Fibroblast of pulmonary artery (primary cell): ENCODE measurements around the gene GTSF1L.

Experiments
- DNase-seq: peaks from one replicate; pipeline ENCODE4 v3.0.0-alpha.2; 2010; ENCODE audit warnings: low read depth
- H3K4me3 ChIP-seq: replicated peaks from 2 replicates; pipeline ENCODE4 v1.5.1; 2011; ENCODE audit warnings: low read depth, mild to moderate bottlenecking, control low read depth, low read length, moderate library complexity
- CTCF ChIP-seq: IDR thresholded peaks from 2 replicates; pipeline ENCODE4 v1.5.1; 2011; ENCODE audit warnings: mild to moderate bottlenecking, control low read depth, low read length, inconsistent platforms; ENCODE audit errors: missing control alignments

Gene GTSF1L

DNA sequence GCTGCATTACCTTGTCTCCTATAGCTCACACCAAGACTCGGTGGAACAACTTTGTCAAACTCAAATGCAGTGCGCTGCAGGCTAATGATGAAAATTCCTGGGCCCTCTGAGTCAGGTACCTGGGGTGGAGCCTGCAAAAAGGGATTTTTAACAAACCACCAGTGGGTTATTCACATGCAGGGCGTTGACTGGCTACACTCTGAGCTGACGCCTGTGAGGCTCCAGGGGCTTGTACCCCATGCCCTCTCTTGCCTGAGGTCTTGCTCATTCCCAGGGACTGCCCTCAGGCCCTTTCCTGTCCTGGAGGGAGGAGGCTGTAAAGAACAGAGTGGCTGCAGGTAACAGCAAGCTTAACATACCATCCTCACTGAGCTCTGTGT, 9.2 kb downstream of the GTSF1L start:
- no peak for TF ChIP-seq CTCF

DNA sequence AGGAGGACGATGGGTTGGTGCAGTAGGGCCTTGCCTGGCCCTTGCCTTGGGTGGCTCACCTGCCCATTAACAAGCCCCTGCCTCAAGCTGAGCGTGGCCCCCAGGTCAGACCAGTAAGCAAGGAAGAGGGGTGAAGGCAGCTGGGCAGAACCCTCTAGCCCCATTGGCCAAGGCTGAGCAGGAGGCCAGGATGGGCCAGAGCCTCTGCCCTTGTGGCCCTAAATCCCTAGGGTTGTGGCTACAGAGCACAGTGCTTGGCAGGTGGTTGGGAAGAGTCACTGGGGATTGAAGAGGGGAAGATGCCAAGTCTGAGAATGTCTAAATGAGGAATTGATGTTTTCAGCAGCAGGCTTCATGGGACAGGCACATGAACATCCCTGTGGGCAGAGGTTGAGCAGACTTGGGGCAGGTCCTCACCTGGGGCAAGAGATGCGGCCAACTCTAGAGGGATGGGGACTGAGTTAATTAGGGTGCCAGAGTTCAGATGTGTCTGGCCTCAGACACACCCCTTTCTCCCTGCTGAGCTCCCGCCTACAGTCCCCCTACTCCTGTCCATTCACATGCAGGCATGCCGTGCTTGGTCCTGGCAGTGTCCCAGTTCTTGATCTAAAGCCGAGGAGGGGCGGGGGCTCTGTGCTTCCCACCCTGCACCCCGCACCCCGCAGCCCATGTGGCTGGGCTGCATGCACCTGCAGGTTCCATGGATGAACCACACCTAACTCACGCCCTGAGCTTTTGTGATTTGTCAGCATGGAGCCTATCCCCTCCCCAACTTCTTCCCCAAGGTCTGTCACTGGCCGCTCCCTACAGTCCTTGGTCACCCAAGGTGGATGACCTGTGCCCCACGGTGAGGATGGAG, 9.8 kb downstream of the GTSF1L start:
- no peak for TF ChIP-seq CTCF
- no peak for DNase-seq
- no peak overlapping the region for H3K4me3 ChIP-seq

More for the DNA sequence above, 9.2 kb downstream of the GTSF1L start:
- DNase-seq, result no peak
- no peak overlapping the region for H3K4me3 ChIP-seq

- TF ChIP-seq CTCF, result no peak
- H3K4me3 ChIP-seq, result no peak overlapping the region
- DNase-seq, result no peak
Observed at GRCh38 chr20:43716123-43716522, 10.7 kb downstream of the GTSF1L start.

DNA sequence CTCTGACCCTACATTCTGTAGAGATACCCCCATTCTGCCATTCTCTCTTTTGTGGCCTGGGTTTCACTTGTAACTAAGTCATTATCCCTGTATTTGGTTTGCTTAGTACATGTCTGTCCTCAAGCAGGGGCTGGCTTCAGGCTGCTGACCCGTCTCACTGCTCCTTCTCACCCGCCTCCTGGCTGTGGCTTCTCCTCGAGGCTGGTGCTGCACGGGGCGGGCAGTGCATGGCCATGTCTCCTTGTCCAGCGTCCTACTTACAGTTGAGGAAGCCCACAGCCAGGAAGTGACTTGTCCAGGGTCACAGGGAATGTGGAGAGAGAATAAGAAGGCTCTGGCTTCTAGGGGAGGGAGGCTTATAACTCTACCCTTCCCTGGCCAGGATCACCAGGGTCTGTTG, 11.3 kb downstream of the GTSF1L start:
- no peak overlapping the region for H3K4me3 ChIP-seq
- TF ChIP-seq CTCF, result no peak
- DNase-seq, result no peak

GRCh38 chr20:43715044-43715443, 11.8 kb downstream of the GTSF1L start:
- DNase-seq, result no peak
- H3K4me3 ChIP-seq, result no peak overlapping the region
- no peak for TF ChIP-seq CTCF

DNA sequence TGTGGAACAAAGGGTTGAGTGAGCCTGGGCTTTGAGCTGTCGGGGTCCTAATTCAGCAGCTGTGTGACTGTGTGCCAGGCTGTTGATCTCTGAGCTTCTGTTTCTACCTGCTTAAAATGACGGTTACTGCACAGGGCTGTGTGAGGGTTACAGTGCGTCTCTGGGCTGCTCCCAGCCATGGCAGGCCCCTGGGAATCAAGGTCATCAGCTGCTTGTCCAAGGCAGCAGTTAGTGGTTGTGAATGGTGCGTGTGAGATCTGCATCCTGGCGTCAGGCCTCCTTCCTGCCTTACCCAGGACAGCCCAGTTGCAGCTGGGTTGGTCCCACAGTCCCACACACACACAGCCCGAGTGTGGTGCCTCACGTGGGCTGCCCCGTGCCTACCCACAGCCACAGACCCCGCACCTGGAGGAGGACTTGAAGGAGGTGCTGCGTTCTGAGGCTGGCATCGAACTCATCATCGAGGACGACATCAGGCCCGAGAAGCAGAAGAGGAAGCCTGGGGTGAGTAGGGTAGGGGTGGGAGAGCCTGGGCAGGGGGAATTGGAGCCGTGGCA, 15.6 kb downstream of the GTSF1L start:
- H3K4me3 ChIP-seq, result no peak overlapping the region
- no peak for TF ChIP-seq CTCF
- no peak for DNase-seq
